HL-60 (cell line): ENCODE results near the gene ZNF462.

Experiments
- DNase-seq, 2 experiments: peaks; one replicate each; pipeline ENCODE4 v3.0.0-alpha.2; 2010 to 2020; ENCODE audit warnings: low read depth in 1 of 2, low spot score in 1 of 2
- H3K27ac ChIP-seq: fragments of 250-450 bp; sonication (Bioruptor Pico); replicated peaks from 2 replicates; pipeline ENCODE4 v1.5.1; 2020; ENCODE audit warnings: mild to moderate bottlenecking, moderate library complexity
- H3K27me3 ChIP-seq: fragments of 250-450 bp; sonication (Bioruptor Pico); 2 replicates; pipeline ENCODE4 v1.5.1; 2021; ENCODE audit warnings: mild to moderate bottlenecking, moderate library complexity; ENCODE audit not compliant: insufficient read depth, poor library complexity, severe bottlenecking
- H3K4me3 ChIP-seq: replicated peaks from 2 replicates; pipeline ENCODE4 v1.5.1; 2011; ENCODE audit warnings: mild to moderate bottlenecking, control low read depth, low read length; ENCODE audit not compliant: insufficient read depth
- CTCF ChIP-seq: IDR thresholded peaks from one replicate; pipeline ENCODE4 v1.5.1; 2011; ENCODE audit warnings: low read length, control low read depth, inconsistent platforms; ENCODE audit not compliant: insufficient read depth
- GABPA ChIP-seq: IDR thresholded peaks from 2 replicates; pipeline ENCODE4 v1.6.1; 2012; ENCODE audit warnings: low read depth
- POLR2AphosphoS5 ChIP-seq: IDR thresholded peaks from 2 replicates; pipeline ENCODE4 v1.6.1; 2012; ENCODE audit warnings: low read depth
- REST ChIP-seq: IDR thresholded peaks from 2 replicates; pipeline ENCODE4 v1.6.1; 2012; ENCODE audit warnings: low read depth; ENCODE audit not compliant: insufficient replicate concordance
- SPI1 ChIP-seq: IDR thresholded peaks from 2 replicates; pipeline ENCODE4 v1.6.1; 2012; ENCODE audit warnings: low read depth, mild to moderate bottlenecking, borderline replicate concordance

Gene ZNF462

GRCh38 chr9:106920701-106921283 lies 57.8 kb downstream of the ZNF462 start:
- Histone ChIP-seq H3K4me3 (no peak overlapping the region), H3K27ac (no peak overlapping the region), H3K27me3 (no peaks in the 10 kb centered on the region)
- TF ChIP-seq POLR2AphosphoS5 (no peak), CTCF (no peak), SPI1 (no peak), REST (no peak), GABPA (no peak)
- no peak for DNase-seq

- no peak overlapping the region for H3K4me3 ChIP-seq
- no peak overlapping the region for H3K27ac ChIP-seq
- no peak for DNase-seq
- TF ChIP-seq POLR2AphosphoS5 = no peak
- TF ChIP-seq CTCF = no peak
- TF ChIP-seq SPI1 = no peak
- TF ChIP-seq REST = no peak
- no peak for TF ChIP-seq GABPA
- H3K27me3 ChIP-seq = no peaks in the 10 kb centered on the region
These were observed 58.5 kb downstream of the ZNF462 start for GRCh38 chr9:106921341-106921899.

GRCh38 chr9:106922026-106922425 lies 59.1 kb downstream of the ZNF462 start:
- H3K27ac ChIP-seq = no peak overlapping the region

More at GRCh38 chr9:106922026-106922425, 59.1 kb downstream of the ZNF462 start:
- Histone ChIP-seq H3K27me3 (no peaks in the 10 kb centered on the region), H3K4me3 (no peak overlapping the region)
- DNase-seq = no peak
- TF ChIP-seq POLR2AphosphoS5 (no peak), CTCF (no peak), REST (no peak), SPI1 (no peak), GABPA (no peak)
